MM.1S (cell line): ENCODE results near the gene COL25A1.

ENCODE experiments used
- DNase-seq: peaks from one replicate; pipeline ENCODE4 v3.0.0-alpha.2; 2015
- H2AFZ ChIP-seq: fragments of 300-600 bp; sonication (generic); 2 replicates; pipeline ENCODE4 v1.6.0; 2016; ENCODE audit warnings: antibody characterized with exemption, low read length
- H3F3A ChIP-seq: fragments of 300-600 bp; sonication (generic); 2 replicates; pipeline ENCODE4 v1.6.1; 2016; ENCODE audit warnings: mild to moderate bottlenecking, antibody characterized with exemption, low read length, moderate library complexity, mixed read lengths; ENCODE audit not compliant: insufficient read depth
- H3K27ac ChIP-seq: fragments of 300-600 bp; sonication (generic); 2 replicates; pipeline ENCODE4 v1.5.1; 2016; ENCODE audit warnings: mild to moderate bottlenecking, low read length
- H3K27me3 ChIP-seq: fragments of 300-600 bp; sonication (generic); replicated peaks from 2 replicates; pipeline ENCODE4 v1.6.0; 2016; ENCODE audit warnings: low read length; ENCODE audit not compliant: insufficient read depth
- H3K36me3 ChIP-seq: fragments of 300-600 bp; sonication (generic); replicated peaks from 2 replicates; pipeline ENCODE4 v1.6.1; 2016; ENCODE audit warnings: mild to moderate bottlenecking, low read length, mixed read lengths; ENCODE audit not compliant: insufficient read depth
- H3K4me1 ChIP-seq: fragments of 300-600 bp; sonication (generic); 2 replicates; pipeline ENCODE4 v1.6.1; 2016; ENCODE audit warnings: low read length, mixed read lengths
- H3K4me2 ChIP-seq: fragments of 300-600 bp; sonication (generic); 2 replicates; pipeline ENCODE4 v1.6.0; 2016; ENCODE audit warnings: low read depth, low read length
- H3K4me3 ChIP-seq: fragments of 300-600 bp; sonication (generic); 2 replicates; pipeline ENCODE4 v1.5.1; 2016; ENCODE audit warnings: low read length, mixed read lengths
- H3K79me2 ChIP-seq: fragments of 300-600 bp; sonication (generic); 2 replicates; pipeline ENCODE4 v1.6.1; 2016; ENCODE audit warnings: mixed run types, low read length, mixed read lengths
- H3K9ac ChIP-seq: fragments of 300-600 bp; sonication (generic); 2 replicates; pipeline ENCODE4 v1.6.1; 2016; ENCODE audit warnings: low read length, mixed read lengths
- H3K9me2 ChIP-seq: fragments of 300-600 bp; sonication (generic); replicated peaks from 2 replicates; pipeline ENCODE4 v1.6.1; 2016; ENCODE audit warnings: mild to moderate bottlenecking, low read length, mixed read lengths; ENCODE audit not compliant: insufficient read depth
- H3K9me3 ChIP-seq: fragments of 300-600 bp; sonication (generic); replicated peaks from 2 replicates; pipeline ENCODE4 v1.6.1; 2016; ENCODE audit warnings: mild to moderate bottlenecking, low read length, mixed read lengths; ENCODE audit not compliant: insufficient read depth
- H4K20me1 ChIP-seq: fragments of 300-600 bp; sonication (generic); 2 replicates; pipeline ENCODE4 v1.6.1; 2016; ENCODE audit warnings: mild to moderate bottlenecking, low read length, moderate library complexity, mixed read lengths; ENCODE audit not compliant: insufficient read depth
- CTCF ChIP-seq: fragments of 300-600 bp; sonication (generic); IDR thresholded peaks from 2 replicates; pipeline ENCODE4 v1.5.1; 2016; ENCODE audit warnings: antibody characterized with exemption, low read length, mixed read lengths
- EZH2 ChIP-seq: fragments of 300-600 bp; sonication (generic); optimal IDR thresholded peaks from 2 replicates; pipeline ENCODE3; 2017; ENCODE audit warnings: low read depth, mild to moderate bottlenecking, antibody characterized with exemption, low read length, mixed read lengths
- EZH2phosphoT487 ChIP-seq: fragments of 300-600 bp; sonication (generic); IDR thresholded peaks from 2 replicates; pipeline ENCODE4 v1.6.1; 2018; ENCODE audit warnings: antibody characterized with exemption, low read length

Gene COL25A1

GRCh38 chr4:109051054-109051453 is 251.4 kb downstream of the COL25A1 start:
- no peak for TF ChIP-seq EZH2
- no peak for TF ChIP-seq EZH2phosphoT487
- no peak for TF ChIP-seq CTCF
- H3K4me3 ChIP-seq: no peak overlapping the region
- no peaks in the 10 kb centered on the region for H3K27me3 ChIP-seq
- H3F3A ChIP-seq: no peaks in the 10 kb centered on the region
- H3K9me2 ChIP-seq: no peaks in the 10 kb centered on the region
- H3K4me1 ChIP-seq: no peaks in the 10 kb centered on the region
- no peaks in the 10 kb centered on the region for H3K79me2 ChIP-seq
- no peak overlapping the region for H3K9ac ChIP-seq
- no peaks in the 10 kb centered on the region for H3K36me3 ChIP-seq
- no peaks in the 10 kb centered on the region for H3K9me3 ChIP-seq
- H4K20me1 ChIP-seq: no peaks in the 10 kb centered on the region
- DNase-seq: no peak
- H2AFZ ChIP-seq: no peak overlapping the region
- no peak overlapping the region for H3K27ac ChIP-seq
- H3K4me2 ChIP-seq: no peak overlapping the region

- H3K9ac ChIP-seq: no peak overlapping the region
- no peaks in the 10 kb centered on the region for H3K27me3 ChIP-seq
- H4K20me1 ChIP-seq: no peaks in the 10 kb centered on the region
- H3K36me3 ChIP-seq: no peaks in the 10 kb centered on the region
- no peak overlapping the region for H2AFZ ChIP-seq
- no peak overlapping the region for H3K4me2 ChIP-seq
- no peaks in the 10 kb centered on the region for H3K79me2 ChIP-seq
- H3K9me3 ChIP-seq: no peaks in the 10 kb centered on the region
- H3K27ac ChIP-seq: no peak overlapping the region
- H3K4me1 ChIP-seq: no peaks in the 10 kb centered on the region
- TF ChIP-seq EZH2: no peak
- H3F3A ChIP-seq: no peaks in the 10 kb centered on the region
- no peaks in the 10 kb centered on the region for H3K9me2 ChIP-seq
- no peak for DNase-seq
- no peak overlapping the region for H3K4me3 ChIP-seq
These were observed 252.5 kb downstream of the COL25A1 start for GRCh38 chr4:109049926-109050325.

- no peak overlapping the region for H3K4me2 ChIP-seq
These were observed 255.8 kb downstream of the COL25A1 start for GRCh38 chr4:109046471-109047201.

More at GRCh38 chr4:109046471-109047201, 255.8 kb downstream of the COL25A1 start:
- no peaks in the 10 kb centered on the region for H3K36me3 ChIP-seq
- H3K27me3 ChIP-seq: no peaks in the 10 kb centered on the region
- TF ChIP-seq EZH2phosphoT487 (no peak), CTCF (no peak), EZH2 (no peak)
- no peak overlapping the region for H3K9ac ChIP-seq
- H3K27ac ChIP-seq: no peak overlapping the region
- DNase-seq: no peak
- H3K4me1 ChIP-seq: no peaks in the 10 kb centered on the region
- no peaks in the 10 kb centered on the region for H3K9me2 ChIP-seq
- no peaks in the 10 kb centered on the region for H3K9me3 ChIP-seq
- 0 out of 2 replicates have a peak overlapping the region, but pooled peaks have one; percentile 6 for H2AFZ ChIP-seq
- H3K79me2 ChIP-seq: no peaks in the 10 kb centered on the region
- H3K4me3 ChIP-seq: no peak overlapping the region
- no peaks in the 10 kb centered on the region for H3F3A ChIP-seq
- H4K20me1 ChIP-seq: no peaks in the 10 kb centered on the region
